HCT116 (cell line): Measurements from ENCODE around the gene ZNF860. TPM values are rescaled to one million over a fixed set of nuclear protein-coding genes. Genes with fewer than 3 reads are reported as not detected.

ENCODE experiments used
- ATAC-seq: fragments of 200-7000 bp; cut with Tn5 transposase; 2 replicates; pipeline ENCODE4 v1.9.1; 2020; ENCODE audit warnings: mild to moderate bottlenecking, moderate library complexity
- BruUV-seq: library from RNA; stranded (reverse); fragments of 400-500 nt; replicated peaks from 2 replicates; lab custom pipeline; 2021; lab: Mats Ljungman, UMichigan
- CTCF ChIA-PET: fragments of 300-600 bp; sonication (Branson Sonifier 250); formaldehyde crosslinking; loops from one replicate; lab custom pipeline; 2021; ENCODE audit warnings: antibody characterized with exemption; lab: Charles Lee
- POLR2A ChIA-PET: fragments of 300-600, 350-600 bp; sonication (Branson Sonifier 250); formaldehyde crosslinking; loops from one replicate; lab custom pipeline; 2021; ENCODE audit warnings: antibody characterized with exemption; lab: Charles Lee
- RAD21 ChIA-PET, 2 experiments: fragments of 300-600 bp; sonication (Branson Sonifier 250); formaldehyde crosslinking; loops; one replicate each; lab custom pipeline; 2023; ENCODE audit warnings: low total read pairs in 2 of 2; ENCODE audit not compliant: uncharacterized antibody in 2 of 2, unreplicated experiment in 2 of 2, low non-redundant PET in 1 of 2; lab: Charles Lee
- DNase-seq: peaks from one replicate; pipeline ENCODE4 v3.0.0-alpha.2; 2010; ENCODE audit warnings: low read depth, low spot score
- H2AFZ ChIP-seq: fragments of 200-600 bp; shearing (Covaris generic), sonication (generic); 2 replicates; pipeline ENCODE4 v1.6.1; 2017; ENCODE audit warnings: low read depth, mixed run types, mixed read lengths, antibody characterized with exemption, low read length; ENCODE audit not compliant: poor library complexity, severe bottlenecking
- H3K27ac ChIP-seq: 2 replicates; pipeline ENCODE4 v1.5.1; 2012; ENCODE audit warnings: low read depth, low read length
- H3K27me3 ChIP-seq: fragments of 200-600 bp; sonication (generic); 2 replicates; pipeline ENCODE4 v1.6.1; 2016; ENCODE audit warnings: mixed run types, low read length, mixed read lengths; ENCODE audit not compliant: insufficient read depth
- H3K36me3 ChIP-seq, 2 experiments: fragments of 200-500 bp in 1 of 2; fragments of 200-600 bp in 1 of 2; sonication (Bioruptor generic) in 1 of 2; sonication (generic) in 1 of 2; 2 replicates each; pipeline versions ENCODE4 v1.5.1 to v1.6.1; 2014 to 2016; ENCODE audit warnings: low read length in 2 of 2, inconsistent platforms in 1 of 2, mixed read lengths in 1 of 2, mixed run types in 1 of 2; ENCODE audit not compliant: insufficient read depth in 2 of 2, control insufficient read depth in 1 of 2
- H3K4me1 ChIP-seq, 2 experiments: fragments of 200-600 bp in 1 of 2; sonication (generic) in 1 of 2; 2 replicates each; pipeline versions ENCODE4 v1.5.1 to v1.6.1; 2012 to 2017; ENCODE audit warnings: low read length in 2 of 2, inconsistent platforms in 1 of 2, mild to moderate bottlenecking in 1 of 2, mixed read lengths in 1 of 2, mixed run types in 1 of 2, moderate library complexity in 1 of 2; ENCODE audit not compliant: insufficient read depth in 2 of 2, control insufficient read depth in 1 of 2
- H3K4me2 ChIP-seq: fragments of 200-600 bp; sonication (generic); 2 replicates; pipeline ENCODE4 v1.6.1; 2017; ENCODE audit warnings: mixed run types, low read length, mixed read lengths
- H3K4me3 ChIP-seq, 2 experiments: fragments of 200-600 bp in 1 of 2; sonication (generic) in 1 of 2; replicated peaks in 1 of 2; 2 replicates each; pipeline ENCODE4 v1.5.1; 2011 to 2016; ENCODE audit warnings: low read length in 2 of 2, control low read depth in 1 of 2, low read depth in 1 of 2, mild to moderate bottlenecking in 1 of 2, mixed read lengths in 1 of 2, mixed run types in 1 of 2
- H3K79me2 ChIP-seq: fragments of 200-600 bp; sonication (generic); 2 replicates; pipeline ENCODE4 v1.6.1; 2017; ENCODE audit warnings: mild to moderate bottlenecking, mixed run types, low read length, moderate library complexity, mixed read lengths; ENCODE audit not compliant: insufficient read depth
- H3K9ac ChIP-seq: fragments of 200-600 bp; sonication (generic); 2 replicates; pipeline ENCODE4 v1.6.1; 2016; ENCODE audit warnings: low read length, mixed read lengths
- H3K9me2 ChIP-seq: fragments of 200-600 bp; sonication (generic), shearing (Covaris generic); 2 replicates; pipeline ENCODE4 v1.6.1; 2017; ENCODE audit warnings: mixed run types, mild to moderate bottlenecking, moderate library complexity; ENCODE audit not compliant: insufficient read depth
- H3K9me3 ChIP-seq, 2 experiments: fragments of 200-500 bp in 1 of 2; fragments of 200-600 bp in 1 of 2; sonication (Bioruptor generic) in 1 of 2; sonication (generic) in 1 of 2; 2 replicates each; pipeline ENCODE4 v1.6.1; 2014 to 2017; ENCODE audit warnings: low read length in 2 of 2, mixed read lengths in 2 of 2, inconsistent platforms in 1 of 2, low read depth in 1 of 2, mild to moderate bottlenecking in 1 of 2, mixed run types in 1 of 2, moderate library complexity in 1 of 2; ENCODE audit not compliant: control insufficient read depth in 1 of 2, insufficient read depth in 1 of 2
- H4K20me1 ChIP-seq: fragments of 200-600 bp; sonication (generic), shearing (Covaris generic); 2 replicates; pipeline ENCODE4 v1.6.1; 2017; ENCODE audit warnings: mixed run types, mild to moderate bottlenecking, moderate library complexity; ENCODE audit not compliant: insufficient read depth
- CBX3 ChIP-seq: IDR thresholded peaks from 2 replicates; pipeline ENCODE4 v1.6.1; 2012; ENCODE audit warnings: low read depth
- CEBPB ChIP-seq: IDR thresholded peaks from 2 replicates; pipeline ENCODE4 v1.6.1; 2012; ENCODE audit warnings: low read depth
- EGR1 ChIP-seq: IDR thresholded peaks from 2 replicates; pipeline ENCODE4 v1.6.1; 2012; ENCODE audit warnings: low read depth
- EZH2 ChIP-seq: fragments of 200-600 bp; sonication (generic); IDR thresholded peaks from 2 replicates; pipeline ENCODE4 v1.6.1; 2017; ENCODE audit warnings: antibody characterized with exemption, mixed run types
- EZH2phosphoT487 ChIP-seq: fragments of 200-600 bp; IDR thresholded peaks from 2 replicates; pipeline ENCODE4 v1.6.1; 2018; ENCODE audit warnings: antibody characterized with exemption, borderline replicate concordance
- JUND ChIP-seq: IDR thresholded peaks from 2 replicates; pipeline ENCODE4 v1.6.1; 2012
- POLR2A ChIP-seq: IDR thresholded peaks from 2 replicates; pipeline ENCODE4 v1.7.0; 2011; ENCODE audit warnings: borderline replicate concordance; ENCODE audit not compliant: insufficient read depth, insufficient read length; ENCODE audit errors: extremely low read depth
- POLR2AphosphoS5 ChIP-seq: IDR thresholded peaks from 2 replicates; pipeline ENCODE4 v1.6.1; 2011; ENCODE audit warnings: mild to moderate bottlenecking, low read depth, low read length, moderate library complexity
- SIN3A ChIP-seq: IDR thresholded peaks from 2 replicates; pipeline ENCODE4 v1.6.1; 2012; ENCODE audit warnings: low read depth
- SP1 ChIP-seq: IDR thresholded peaks from 2 replicates; pipeline ENCODE4 v1.6.1; 2012; ENCODE audit warnings: low read depth
- TCF7L2 ChIP-seq: IDR thresholded peaks from 2 replicates; pipeline ENCODE4 v1.7.0; 2011; ENCODE audit warnings: borderline replicate concordance, inconsistent platforms; ENCODE audit not compliant: insufficient read depth, insufficient read length; ENCODE audit errors: extremely low read depth
- YY1 ChIP-seq: IDR thresholded peaks from 2 replicates; pipeline ENCODE4 v1.6.1; 2011; ENCODE audit warnings: low read length, low read depth, moderate library complexity, mild to moderate bottlenecking; ENCODE audit not compliant: insufficient replicate concordance; ENCODE audit errors: extremely low read depth
- ZFX ChIP-seq: fragments of 450-650 bp; IDR thresholded peaks from 2 replicates; pipeline ENCODE4 v1.6.1; 2017
- intact Hi-C: fragments of 100-400 bp; cut with micrococcal nuclease; formaldehyde crosslinking; loops from 2 replicates; pipeline ENCODE4 v1.10.0; 2022
- total RNA-seq: library from RNA; stranded (reverse); gene quantifications from one replicate; pipeline ENCODE4 v1.2.1, GENCODE V29; 2021; ENCODE audit not compliant: unreplicated experiment
- TF ChIP-seq, protein P1 (sequence below), 3 experiments: fragments of 200-600 bp in 1 of 3; sonication (generic) in 1 of 3; IDR thresholded peaks in 2 of 3; conservative IDR thresholded peaks in 1 of 3; 2 replicates each; pipeline ENCODE4 v1.5.1; 2012 to 2017; ENCODE audit warnings: low read depth in 2 of 3, low read length in 2 of 3, antibody characterized with exemption in 1 of 3, borderline replicate concordance in 1 of 3, control low read depth in 1 of 3, mild to moderate bottlenecking in 1 of 3, mixed read lengths in 1 of 3, mixed run types in 1 of 3, moderate library complexity in 1 of 3; ENCODE audit not compliant: insufficient read depth in 1 of 3
- TF ChIP-seq, protein P2 (sequence below): IDR thresholded peaks from 2 replicates; pipeline ENCODE4 v1.6.1; 2012
- TF ChIP-seq, protein P3 (sequence below): IDR thresholded peaks from 2 replicates; pipeline ENCODE4 v1.6.1; 2012
- TF ChIP-seq, protein P4 (sequence below): IDR thresholded peaks from 2 replicates; pipeline ENCODE4 v1.6.1; 2012; ENCODE audit warnings: low read depth

ZNF860 gene
- total RNA-seq, 1 experiment from 2014 or later = 2.9 TPM

DNA sequence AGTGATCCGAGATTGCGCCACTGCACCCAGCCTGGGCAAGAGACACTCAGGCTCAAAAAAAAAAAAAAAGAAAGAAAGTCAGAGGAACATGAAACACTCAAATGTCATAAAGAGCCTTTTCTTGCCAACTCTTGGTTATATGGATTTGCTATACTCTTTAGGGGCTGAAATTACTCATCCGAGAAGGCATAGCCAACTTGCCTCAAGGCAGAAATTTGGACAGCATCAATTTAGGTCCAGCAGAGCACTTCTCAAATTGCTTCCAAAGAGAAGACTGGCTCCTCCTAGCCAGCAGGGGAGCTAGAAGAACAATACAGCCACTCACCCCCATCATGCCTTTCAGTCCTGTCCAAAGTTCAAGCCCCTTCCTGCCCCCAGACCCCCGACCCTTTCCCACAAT is 44.3 kb upstream of the ZNF860 start (continued):
- TF ChIP-seq, protein P1, sequence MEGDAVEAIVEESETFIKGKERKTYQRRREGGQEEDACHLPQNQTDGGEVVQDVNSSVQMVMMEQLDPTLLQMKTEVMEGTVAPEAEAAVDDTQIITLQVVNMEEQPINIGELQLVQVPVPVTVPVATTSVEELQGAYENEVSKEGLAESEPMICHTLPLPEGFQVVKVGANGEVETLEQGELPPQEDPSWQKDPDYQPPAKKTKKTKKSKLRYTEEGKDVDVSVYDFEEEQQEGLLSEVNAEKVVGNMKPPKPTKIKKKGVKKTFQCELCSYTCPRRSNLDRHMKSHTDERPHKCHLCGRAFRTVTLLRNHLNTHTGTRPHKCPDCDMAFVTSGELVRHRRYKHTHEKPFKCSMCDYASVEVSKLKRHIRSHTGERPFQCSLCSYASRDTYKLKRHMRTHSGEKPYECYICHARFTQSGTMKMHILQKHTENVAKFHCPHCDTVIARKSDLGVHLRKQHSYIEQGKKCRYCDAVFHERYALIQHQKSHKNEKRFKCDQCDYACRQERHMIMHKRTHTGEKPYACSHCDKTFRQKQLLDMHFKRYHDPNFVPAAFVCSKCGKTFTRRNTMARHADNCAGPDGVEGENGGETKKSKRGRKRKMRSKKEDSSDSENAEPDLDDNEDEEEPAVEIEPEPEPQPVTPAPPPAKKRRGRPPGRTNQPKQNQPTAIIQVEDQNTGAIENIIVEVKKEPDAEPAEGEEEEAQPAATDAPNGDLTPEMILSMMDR (IDR thresholded peaks at IDR 0.05 in 2 of 3, conservative IDR thresholded peaks at IDR 0.05 in 1 of 3; ENCODE audit: borderline replicate concordance in 1 of 3, insufficient read depth in 1 of 3, low read depth in 2 of 3, low read length in 2 of 3) = no peak
- TF ChIP-seq EZH2phosphoT487 (no peak), YY1 (no peak), CEBPB (no peak), POLR2A (no peak)

DNA sequence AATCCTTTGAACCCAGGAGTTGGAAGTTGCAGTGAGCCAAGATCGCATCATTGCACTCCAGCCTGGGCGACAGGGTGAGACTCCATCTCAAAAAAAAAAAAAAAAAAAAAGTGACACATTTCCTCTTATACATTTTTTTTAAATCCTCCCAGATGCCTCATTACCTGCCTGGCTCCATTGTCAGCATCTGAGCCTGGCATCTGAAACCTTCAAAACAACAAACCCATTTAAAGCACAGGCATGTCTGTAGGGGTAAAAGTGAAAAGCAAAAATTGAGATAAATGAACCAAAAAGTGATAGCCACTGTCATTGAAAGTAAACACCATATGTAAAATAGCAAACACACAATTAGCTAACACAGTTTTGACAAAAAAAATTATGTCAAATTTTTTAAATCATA is 39.1 kb upstream of the ZNF860 start:
- no peaks in the 10 kb centered on the region for H3K9me2 ChIP-seq
- H3K4me1 ChIP-seq = peaks cover 9 to 17% of the 10 kb centered on the region in 2 experiments; a peak in 3 of 4 replicates
- RAD21 ChIA-PET = no interaction called here
- no peak for DNase-seq
- intact Hi-C loops = no loop called here
- H3K36me3 ChIP-seq = no peaks in the 10 kb centered on the region
- TF ChIP-seq, protein P1 (IDR thresholded peaks at IDR 0.05 in 2 of 3, conservative IDR thresholded peaks at IDR 0.05 in 1 of 3; ENCODE audit: borderline replicate concordance in 1 of 3, insufficient read depth in 1 of 3, low read depth in 2 of 3, low read length in 2 of 3) = no peak
- TF ChIP-seq, protein P2, sequence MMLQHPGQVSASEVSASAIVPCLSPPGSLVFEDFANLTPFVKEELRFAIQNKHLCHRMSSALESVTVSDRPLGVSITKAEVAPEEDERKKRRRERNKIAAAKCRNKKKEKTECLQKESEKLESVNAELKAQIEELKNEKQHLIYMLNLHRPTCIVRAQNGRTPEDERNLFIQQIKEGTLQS = no peak
- no peak for TF ChIP-seq EGR1
- TF ChIP-seq POLR2AphosphoS5 = no peak
- TF ChIP-seq, protein P3, sequence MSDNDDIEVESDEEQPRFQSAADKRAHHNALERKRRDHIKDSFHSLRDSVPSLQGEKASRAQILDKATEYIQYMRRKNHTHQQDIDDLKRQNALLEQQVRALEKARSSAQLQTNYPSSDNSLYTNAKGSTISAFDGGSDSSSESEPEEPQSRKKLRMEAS = no peak
- no peak for TF ChIP-seq EZH2
- no peak for TF ChIP-seq ZFX
- TF ChIP-seq JUND = no peak
- no peak for TF ChIP-seq CBX3
- TF ChIP-seq SP1 = no peak
- TF ChIP-seq, protein P4, sequence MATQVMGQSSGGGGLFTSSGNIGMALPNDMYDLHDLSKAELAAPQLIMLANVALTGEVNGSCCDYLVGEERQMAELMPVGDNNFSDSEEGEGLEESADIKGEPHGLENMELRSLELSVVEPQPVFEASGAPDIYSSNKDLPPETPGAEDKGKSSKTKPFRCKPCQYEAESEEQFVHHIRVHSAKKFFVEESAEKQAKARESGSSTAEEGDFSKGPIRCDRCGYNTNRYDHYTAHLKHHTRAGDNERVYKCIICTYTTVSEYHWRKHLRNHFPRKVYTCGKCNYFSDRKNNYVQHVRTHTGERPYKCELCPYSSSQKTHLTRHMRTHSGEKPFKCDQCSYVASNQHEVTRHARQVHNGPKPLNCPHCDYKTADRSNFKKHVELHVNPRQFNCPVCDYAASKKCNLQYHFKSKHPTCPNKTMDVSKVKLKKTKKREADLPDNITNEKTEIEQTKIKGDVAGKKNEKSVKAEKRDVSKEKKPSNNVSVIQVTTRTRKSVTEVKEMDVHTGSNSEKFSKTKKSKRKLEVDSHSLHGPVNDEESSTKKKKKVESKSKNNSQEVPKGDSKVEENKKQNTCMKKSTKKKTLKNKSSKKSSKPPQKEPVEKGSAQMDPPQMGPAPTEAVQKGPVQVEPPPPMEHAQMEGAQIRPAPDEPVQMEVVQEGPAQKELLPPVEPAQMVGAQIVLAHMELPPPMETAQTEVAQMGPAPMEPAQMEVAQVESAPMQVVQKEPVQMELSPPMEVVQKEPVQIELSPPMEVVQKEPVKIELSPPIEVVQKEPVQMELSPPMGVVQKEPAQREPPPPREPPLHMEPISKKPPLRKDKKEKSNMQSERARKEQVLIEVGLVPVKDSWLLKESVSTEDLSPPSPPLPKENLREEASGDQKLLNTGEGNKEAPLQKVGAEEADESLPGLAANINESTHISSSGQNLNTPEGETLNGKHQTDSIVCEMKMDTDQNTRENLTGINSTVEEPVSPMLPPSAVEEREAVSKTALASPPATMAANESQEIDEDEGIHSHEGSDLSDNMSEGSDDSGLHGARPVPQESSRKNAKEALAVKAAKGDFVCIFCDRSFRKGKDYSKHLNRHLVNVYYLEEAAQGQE = no peak
- no peak for TF ChIP-seq SIN3A
- TF ChIP-seq TCF7L2 = no peak
- BruUV-seq = no TSS peak
- no peak overlapping the region for H2AFZ ChIP-seq
- no peak overlapping the region for H3K9ac ChIP-seq
- ATAC-seq = no peak
- H3K4me3 ChIP-seq = no peak overlapping the region
- no peak overlapping the region for H3K4me2 ChIP-seq
- H3K79me2 ChIP-seq = peaks cover 3% of the 10 kb centered on the region; the same call in 1 of the 2 replicates
- H3K9me3 ChIP-seq = no peaks in the 10 kb centered on the region
- POLR2A ChIA-PET = no interaction called here
- CTCF ChIA-PET = no interaction called here
- H3K27me3 ChIP-seq = no peaks in the 10 kb centered on the region
- H4K20me1 ChIP-seq = no peaks in the 10 kb centered on the region; the same call in 1 of the 2 replicates
- no peak overlapping the region for H3K27ac ChIP-seq
